Renal pelvis (tissue), 4 donors: ENCODE measurements around the gene CFAP100. TPM values are rescaled to one million over a fixed set of nuclear protein-coding genes. Genes with fewer than 3 reads are reported as not detected.

Source experiments
- DNase-seq: peaks from one replicate; pipeline ENCODE4 v3.0.0-alpha.2; 2013
- polyA plus RNA-seq, 3 donors: library from polyadenylated mRNA; unstranded; fragments of 120-200 nt; gene quantifications; one replicate each; pipeline ENCODE4 v1.2.1, GENCODE V29; 2013; ENCODE audit not compliant: insufficient read length in 3 of 3

The CFAP100 gene
- polyA plus RNA-seq, 3 donors = 1.1 to 1.7 (median 1.5) TPM

GRCh38 chr3:126478581-126479310 lies 84.0 kb downstream of the CFAP100 start:
- DNase-seq = no peak

GRCh38 chr3:126479642-126480041 lies 84.9 kb downstream of the CFAP100 start:
- no peak for DNase-seq

- no peak for DNase-seq
Observed at GRCh38 chr3:126480206-126480605, 85.5 kb downstream of the CFAP100 start.

GRCh38 chr3:126480861-126481260 lies 86.2 kb downstream of the CFAP100 start:
- no peak for DNase-seq

- DNase-seq = no peak
Observed at GRCh38 chr3:126481808-126482502, 87.2 kb downstream of the CFAP100 start.

GRCh38 chr3:126482503-126483255 lies 88.0 kb downstream of the CFAP100 start:
- no peak for DNase-seq

GRCh38 chr3:126483321-126483761 lies 88.6 kb downstream of the CFAP100 start:
- no peak for DNase-seq

GRCh38 chr3:126484148-126484547 lies 89.4 kb downstream of the CFAP100 start:
- no peak for DNase-seq

GRCh38 chr3:126484662-126485061 lies 90.0 kb downstream of the CFAP100 start:
- DNase-seq = no peak

GRCh38 chr3:126485176-126485897 lies 90.6 kb downstream of the CFAP100 start:
- no peak for DNase-seq

GRCh38 chr3:126485956-126486355 lies 91.2 kb downstream of the CFAP100 start:
- no peak for DNase-seq

Other genes starting within 250 kb of the CFAP100 start
- gene ALDH1L1, start 214.3 kb upstream of the CFAP100 start, polyA plus RNA-seq = 10 to 100 TPM; 42.2 to 56.3 (median 46.2) TPM
- gene KLF15, start 37.5 kb upstream of the CFAP100 start, polyA plus RNA-seq = 10 to 100 TPM; 13.6 to 18.3 (median 15.4) TPM
- gene ZXDC, start 81.0 kb downstream of the CFAP100 start, polyA plus RNA-seq = 10 to 100 TPM; 31.3 to 46.5 (median 45.9) TPM
- gene UROC1, start 122.9 kb downstream of the CFAP100 start, polyA plus RNA-seq = under 1 TPM; 0.06 to 0.19 (median 0.13) TPM
- gene CHST13, start 129.2 kb downstream of the CFAP100 start, polyA plus RNA-seq = 10 to 100 TPM in 1 of 3 donors, 1 to 10 TPM in 2; 7.4 to 11.0 (median 8.1) TPM
- under 1 TPM in 2 of 3 donors, not detected in 1; 0.04 to 0.25 TPM for gene C3orf22, start 164.0 kb downstream of the CFAP100 start, polyA plus RNA-seq